GM19240 (cell line): Measurements from ENCODE around the gene ATL1.

Source experiments
- DNase-seq: peaks from one replicate; pipeline ENCODE4 v3.0.0; 2011; ENCODE audit warnings: low spot score; ENCODE audit not compliant: insufficient read length

The ATL1 gene

GRCh38 chr14:50559990-50560930 is at the start of gene ATL1:
ATL1 (plus strand) TSS chr14:50560145; CDS start chr14:50560266, 121 bp downstream.
- no peak for DNase-seq

- DNase-seq, result no peak
Measured at GRCh38 chr14:50510157-50510556, 49.8 kb upstream of the ATL1 start.

- no peak for DNase-seq
Measured at GRCh38 chr14:50512463-50512862, 47.5 kb upstream of the ATL1 start.

GRCh38 chr14:50516091-50516490 is 43.9 kb upstream of the ATL1 start:
- DNase-seq, result no peak

GRCh38 chr14:50520947-50521815 is 38.8 kb upstream of the ATL1 start:
- DNase-seq, result no peak

GRCh38 chr14:50521912-50522341 is 38.0 kb upstream of the ATL1 start:
- no peak for DNase-seq

- no peak for DNase-seq
Measured at GRCh38 chr14:50523271-50524041, 36.5 kb upstream of the ATL1 start.

- no peak for DNase-seq
Measured at GRCh38 chr14:50524060-50524459, 35.9 kb upstream of the ATL1 start.

GRCh38 chr14:50524731-50525515 is 35.0 kb upstream of the ATL1 start:
- no peak for DNase-seq

- DNase-seq, result no peak
Measured at GRCh38 chr14:50528000-50528399, 31.9 kb upstream of the ATL1 start.

GRCh38 chr14:50529288-50530179 is 30.4 kb upstream of the ATL1 start:
- DNase-seq, result no peak

- DNase-seq, result no peak
Measured at GRCh38 chr14:50530358-50530757, 29.6 kb upstream of the ATL1 start.

GRCh38 chr14:50530794-50531365 is 29.1 kb upstream of the ATL1 start:
- DNase-seq, result no peak

GRCh38 chr14:50531595-50532501 is 28.1 kb upstream of the ATL1 start:
- no peak for DNase-seq

GRCh38 chr14:50532502-50533240 is 27.3 kb upstream of the ATL1 start, which contains the start of gene MAP4K5:
MAP4K5 (minus strand) TSS chr14:50532569; CDS start chr14:50532049, 520 bp downstream.
- peak; percentile 56 for DNase-seq

- DNase-seq, result no peak
Measured at GRCh38 chr14:50533241-50533705, 26.7 kb upstream of the ATL1 start.

- DNase-seq, result no peak
Measured at GRCh38 chr14:50533806-50534205, 26.1 kb upstream of the ATL1 start.
